Lower leg skin (tissue), 3 donors: Measurements from ENCODE around the gene SLC25A48.

Experiments
- POLR2A ChIP-seq, 2 donors: fragments of 450-650 bp; IDR thresholded peaks; one replicate each; pipeline ENCODE4 v1.6.1; 2016 to 2017; ENCODE audit warnings: antibody characterized with exemption in 2 of 2, mild to moderate bottlenecking in 1 of 2, moderate library complexity in 1 of 2
- TF ChIP-seq, protein P1 (sequence below), 3 donors: fragments of 450-650 bp; IDR thresholded peaks; one replicate each; pipeline ENCODE4 v1.5.1; 2016; ENCODE audit warnings: antibody characterized with exemption in 3 of 3, mild to moderate bottlenecking in 3 of 3, moderate library complexity in 2 of 3

DNA sequence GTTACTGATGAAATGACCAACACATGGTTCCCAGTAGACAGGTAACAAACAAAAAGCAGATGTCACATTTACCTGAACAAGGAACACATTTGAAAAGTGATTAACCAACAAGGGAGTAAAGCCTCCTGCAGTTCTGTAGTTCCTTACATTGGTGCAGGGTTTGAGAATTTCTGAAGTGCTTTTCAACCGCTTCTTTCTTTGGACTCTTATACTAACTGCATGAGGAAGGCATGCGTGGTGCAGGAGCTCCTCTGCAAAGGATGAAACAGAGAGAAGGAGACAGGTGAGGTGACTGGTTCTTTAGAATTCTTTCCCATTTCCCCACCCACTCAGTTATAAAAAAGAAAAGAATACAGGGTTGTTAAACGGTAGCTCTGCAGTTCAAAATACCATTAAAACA lies 65.8 kb downstream of the SLC25A48 start:
- TF ChIP-seq, protein P1, sequence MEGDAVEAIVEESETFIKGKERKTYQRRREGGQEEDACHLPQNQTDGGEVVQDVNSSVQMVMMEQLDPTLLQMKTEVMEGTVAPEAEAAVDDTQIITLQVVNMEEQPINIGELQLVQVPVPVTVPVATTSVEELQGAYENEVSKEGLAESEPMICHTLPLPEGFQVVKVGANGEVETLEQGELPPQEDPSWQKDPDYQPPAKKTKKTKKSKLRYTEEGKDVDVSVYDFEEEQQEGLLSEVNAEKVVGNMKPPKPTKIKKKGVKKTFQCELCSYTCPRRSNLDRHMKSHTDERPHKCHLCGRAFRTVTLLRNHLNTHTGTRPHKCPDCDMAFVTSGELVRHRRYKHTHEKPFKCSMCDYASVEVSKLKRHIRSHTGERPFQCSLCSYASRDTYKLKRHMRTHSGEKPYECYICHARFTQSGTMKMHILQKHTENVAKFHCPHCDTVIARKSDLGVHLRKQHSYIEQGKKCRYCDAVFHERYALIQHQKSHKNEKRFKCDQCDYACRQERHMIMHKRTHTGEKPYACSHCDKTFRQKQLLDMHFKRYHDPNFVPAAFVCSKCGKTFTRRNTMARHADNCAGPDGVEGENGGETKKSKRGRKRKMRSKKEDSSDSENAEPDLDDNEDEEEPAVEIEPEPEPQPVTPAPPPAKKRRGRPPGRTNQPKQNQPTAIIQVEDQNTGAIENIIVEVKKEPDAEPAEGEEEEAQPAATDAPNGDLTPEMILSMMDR (IDR thresholded peaks at IDR 0.05) = no peak
- TF ChIP-seq POLR2A (IDR thresholded peaks at IDR 0.05) = no peak
